SK-N-SH treated with all-trans-retinoic acid at 6 μM for 48 hours (cell line): ENCODE results near the gene KCTD2.
"Not testable (repeated sequence)": the region's sequence is repeated elsewhere in the genome, so short reads cannot be mapped to it uniquely, and the experiment has no call there.

Experiments used
- BACH2 ChIP-seq: fragments of 250-450 bp; sonication (Bioruptor Pico); IDR thresholded peaks from 2 replicates; pipeline ENCODE4 v1.9.0; 2021; ENCODE audit warnings: mild to moderate bottlenecking, borderline replicate concordance
- GLIS3 ChIP-seq: fragments of 250-450 bp; sonication (Bioruptor Pico); IDR thresholded peaks from 2 replicates; pipeline ENCODE4 v1.5.0; 2020; ENCODE audit warnings: mild to moderate bottlenecking, moderate library complexity
- ZFP3 ChIP-seq: fragments of 250-450 bp; sonication (Bioruptor Pico); IDR thresholded peaks from 2 replicates; pipeline ENCODE4 v1.5.0; 2020; ENCODE audit warnings: mild to moderate bottlenecking, moderate library complexity
- TF ChIP-seq, protein P1 (sequence below): fragments of 250-450 bp; sonication (Bioruptor Pico); IDR thresholded peaks from 2 replicates; pipeline ENCODE4 v1.5.1; 2020; ENCODE audit warnings: low read depth, mild to moderate bottlenecking, moderate library complexity

DNA sequence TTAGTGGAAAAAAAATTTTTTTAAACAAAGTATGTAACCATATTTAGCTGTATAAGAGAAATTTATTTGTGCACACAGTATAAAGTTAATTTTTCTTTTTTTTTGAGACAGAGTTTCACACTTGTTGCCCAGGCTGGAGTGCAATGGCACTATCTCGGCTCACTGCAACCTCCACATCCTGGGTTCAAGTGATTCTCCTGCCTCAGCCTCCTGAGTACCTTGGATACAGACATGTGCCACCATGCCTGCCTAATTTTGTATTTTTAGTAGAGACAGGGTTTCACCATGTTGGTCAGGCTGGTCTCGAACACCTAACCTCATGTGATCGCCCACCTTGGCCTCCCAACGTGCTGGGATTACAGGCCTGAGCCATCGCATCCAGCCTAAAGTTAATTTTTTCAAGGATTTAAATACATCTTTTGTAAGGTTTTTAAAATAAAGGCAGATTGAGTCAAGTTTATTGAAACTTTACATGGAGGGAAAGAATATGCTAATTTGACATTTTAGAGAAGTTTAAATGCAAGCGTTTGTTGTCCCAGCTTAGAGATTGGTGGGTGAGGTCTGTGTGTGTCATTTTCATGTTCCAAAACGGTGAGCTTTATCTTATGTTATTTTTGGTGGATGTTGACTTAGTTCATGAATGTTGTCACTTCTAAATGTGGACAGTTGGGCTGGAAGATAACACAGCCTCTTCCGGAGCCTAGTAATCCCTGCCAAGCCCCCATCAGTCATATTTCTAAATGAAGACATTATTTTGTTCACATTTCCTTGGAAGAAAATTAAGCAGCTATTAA is 24.6 kb downstream of the KCTD2 start:
- TF ChIP-seq BACH2 (CRISPR knock-in tag); ZFP3 (CRISPR knock-in tag); GLIS3: not testable (repeated sequence)
- TF ChIP-seq, protein P1, sequence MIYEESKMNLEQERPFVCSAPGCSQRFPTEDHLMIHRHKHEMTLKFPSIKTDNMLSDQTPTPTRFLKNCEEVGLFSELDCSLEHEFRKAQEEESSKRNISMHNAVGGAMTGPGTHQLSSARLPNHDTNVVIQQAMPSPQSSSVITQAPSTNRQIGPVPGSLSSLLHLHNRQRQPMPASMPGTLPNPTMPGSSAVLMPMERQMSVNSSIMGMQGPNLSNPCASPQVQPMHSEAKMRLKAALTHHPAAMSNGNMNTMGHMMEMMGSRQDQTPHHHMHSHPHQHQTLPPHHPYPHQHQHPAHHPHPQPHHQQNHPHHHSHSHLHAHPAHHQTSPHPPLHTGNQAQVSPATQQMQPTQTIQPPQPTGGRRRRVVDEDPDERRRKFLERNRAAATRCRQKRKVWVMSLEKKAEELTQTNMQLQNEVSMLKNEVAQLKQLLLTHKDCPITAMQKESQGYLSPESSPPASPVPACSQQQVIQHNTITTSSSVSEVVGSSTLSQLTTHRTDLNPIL (CRISPR knock-in tag) = not testable (repeated sequence)
